T-helper 17 cell (primary cell): Measurements from ENCODE around the gene ITGAE. TPM values are rescaled to one million over a fixed set of nuclear protein-coding genes. Genes with fewer than 3 reads are reported as not detected.

ENCODE experiments used
- ATAC-seq: fragments of 150-1000 bp; cut with Tn5 transposase; 2 replicates; pipeline ENCODE4 v1.10.0; 2021; ENCODE audit warnings: mild to moderate bottlenecking, moderate library complexity
- DNase-seq, 3 donors: peaks; one replicate each; pipeline versions ENCODE4 v3.0.0 to v3.0.0-alpha.2; 2020 to 2021
- H3K9me3 ChIP-seq: one replicate; pipeline ENCODE4 v1.7.0; 2013; ENCODE audit warnings: low read length, mild to moderate bottlenecking; ENCODE audit not compliant: control insufficient read depth, poor library complexity, severe bottlenecking
- H3K27ac Mint-ChIP-seq: one replicate; pipeline ENCODE4 v1.8.0; 2022; ENCODE audit warnings: mild to moderate bottlenecking, moderate library complexity, mixed read lengths
- H3K27me3 Mint-ChIP-seq: one replicate; pipeline ENCODE4 v1.8.0; 2022; ENCODE audit warnings: mixed read lengths
- H3K36me3 Mint-ChIP-seq: one replicate; pipeline ENCODE4 v1.8.0; 2022; ENCODE audit warnings: low read depth, mixed read lengths
- H3K4me1 Mint-ChIP-seq: one replicate; pipeline ENCODE4 v1.8.0; 2022; ENCODE audit warnings: mild to moderate bottlenecking, mixed read lengths
- H3K4me3 Mint-ChIP-seq: one replicate; pipeline ENCODE4 v1.8.0; 2022; ENCODE audit warnings: mild to moderate bottlenecking, moderate library complexity, mixed read lengths
- total RNA-seq, 4 donors: library from RNA in 2 of 4; stranded (reverse) in 2 of 4; gene quantifications; one replicate each; pipeline ENCODE4 v1.2.3 and lab custom pipeline; 2022 to 2026

The ITGAE gene
- total RNA-seq, 2 donors from 2014 or later: 10.2 to 14.3 TPM

GRCh38 chr17:3755335-3756030 is 45.5 kb downstream of the ITGAE start:
- no peak for ATAC-seq
- Mint-ChIP-seq H3K4me3 (peak overlapping the region; percentile 64), H3K4me1 (peaks cover 18% of the 10 kb centered on the region), H3K27ac (no peak overlapping the region), H3K27me3 (no peaks in the 10 kb centered on the region), H3K36me3 (no peaks in the 10 kb centered on the region)
- no peaks in the 10 kb centered on the region for H3K9me3 ChIP-seq
- no peak for DNase-seq

- no peaks in the 10 kb centered on the region for H3K9me3 ChIP-seq
- ATAC-seq (peak; percentile 91), DNase-seq (peak; percentile 72 to 80 (median 79))
- peak overlapping the region; percentile 64 for H3K4me3 Mint-ChIP-seq
- no peaks in the 10 kb centered on the region for H3K36me3 Mint-ChIP-seq
- peaks cover 23% of the 10 kb centered on the region for H3K4me1 Mint-ChIP-seq
- no peaks in the 10 kb centered on the region for H3K27me3 Mint-ChIP-seq
- H3K27ac Mint-ChIP-seq: no peak overlapping the region
Measured at GRCh38 chr17:3754458-3755334, 46.3 kb downstream of the ITGAE start.

DNA sequence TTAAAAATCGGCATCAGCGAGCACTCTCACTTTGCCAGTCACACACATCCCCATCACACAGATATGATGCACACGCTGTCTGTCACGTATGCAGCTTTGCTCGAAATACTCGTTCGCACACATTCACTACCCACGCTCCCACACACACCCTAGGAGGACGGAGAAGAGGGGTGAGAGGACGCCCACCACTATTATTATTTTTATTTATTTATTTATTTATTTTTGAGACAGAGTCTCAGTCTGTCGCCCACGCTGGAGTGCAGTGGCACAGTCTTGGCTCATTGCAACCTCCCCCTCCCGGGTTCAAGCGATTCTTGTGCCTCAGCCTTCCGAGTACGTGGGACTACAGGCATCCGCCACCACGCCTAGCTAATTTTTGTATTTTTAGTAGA is 46.9 kb downstream of the ITGAE start:
- ATAC-seq (no peak), DNase-seq (no peak)
- Mint-ChIP-seq H3K4me3 (no peak overlapping the region), H3K36me3 (no peaks in the 10 kb centered on the region), H3K27me3 (no peaks in the 10 kb centered on the region), H3K27ac (no peak overlapping the region), H3K4me1 (peaks cover 23% of the 10 kb centered on the region)
- no peaks in the 10 kb centered on the region for H3K9me3 ChIP-seq

DNA sequence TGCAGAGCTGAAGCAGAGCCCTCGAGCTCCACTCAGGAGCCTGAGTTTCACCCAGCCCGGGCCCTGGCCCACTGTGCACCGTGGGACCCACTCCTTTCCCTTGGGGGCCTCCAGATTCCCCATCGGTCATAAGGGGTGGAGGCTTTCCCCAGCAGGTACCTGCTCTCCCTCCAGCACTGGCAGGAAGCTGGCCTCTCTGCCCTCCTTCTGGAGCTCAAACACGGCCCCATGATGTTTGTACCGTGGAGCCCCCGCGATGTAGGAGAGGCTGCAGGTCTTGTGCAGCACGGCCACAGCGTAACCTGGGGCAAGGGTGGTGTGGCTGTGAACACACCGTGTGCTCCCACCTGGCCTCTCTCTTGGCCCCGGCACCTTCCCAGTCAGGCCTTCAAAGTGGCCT is 47.4 kb downstream of the ITGAE start:
- no peak overlapping the region for H3K4me3 Mint-ChIP-seq
- no peaks in the 10 kb centered on the region for H3K36me3 Mint-ChIP-seq
- DNase-seq (no peak), ATAC-seq (no peak)
- H3K27me3 Mint-ChIP-seq: no peaks in the 10 kb centered on the region
- H3K27ac Mint-ChIP-seq: no peak overlapping the region
- H3K9me3 ChIP-seq: no peaks in the 10 kb centered on the region
- H3K4me1 Mint-ChIP-seq: peaks cover 28% of the 10 kb centered on the region

DNA sequence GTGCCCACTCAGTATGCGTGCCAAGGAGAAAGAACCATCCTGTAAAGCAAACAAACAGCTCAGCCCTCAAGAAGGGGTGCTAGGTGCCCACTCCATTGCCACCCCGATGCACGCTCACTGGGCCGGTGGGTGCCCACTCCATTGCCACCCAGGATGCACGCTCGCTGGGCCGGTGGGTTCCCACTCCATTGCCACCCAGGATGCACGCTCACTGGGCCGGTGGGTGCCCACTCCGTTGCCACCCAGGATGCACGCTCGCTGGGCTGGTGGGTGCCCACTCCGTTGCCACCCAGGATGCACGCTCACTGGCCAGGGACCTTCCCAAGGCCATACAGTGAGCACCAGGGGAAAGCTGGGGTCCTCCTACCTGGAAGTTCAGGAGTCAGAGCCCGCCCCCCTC is 49.2 kb downstream of the ITGAE start:
- no peak for DNase-seq
- H3K4me3 Mint-ChIP-seq: no peak overlapping the region
- no peak for ATAC-seq
- no peaks in the 10 kb centered on the region for H3K27me3 Mint-ChIP-seq
- peaks cover 27% of the 10 kb centered on the region for H3K4me1 Mint-ChIP-seq
- no peaks in the 10 kb centered on the region for H3K36me3 Mint-ChIP-seq
- H3K27ac Mint-ChIP-seq: no peak overlapping the region
- H3K9me3 ChIP-seq: no peaks in the 10 kb centered on the region

GRCh38 chr17:3750926-3751325 is 50.1 kb downstream of the ITGAE start:
- Mint-ChIP-seq H3K27ac (peak overlapping the region; percentile 96), H3K4me1 (peaks cover 27% of the 10 kb centered on the region)
- DNase-seq: peak in 2 of 3 donors; percentile 35 to 36

DNA sequence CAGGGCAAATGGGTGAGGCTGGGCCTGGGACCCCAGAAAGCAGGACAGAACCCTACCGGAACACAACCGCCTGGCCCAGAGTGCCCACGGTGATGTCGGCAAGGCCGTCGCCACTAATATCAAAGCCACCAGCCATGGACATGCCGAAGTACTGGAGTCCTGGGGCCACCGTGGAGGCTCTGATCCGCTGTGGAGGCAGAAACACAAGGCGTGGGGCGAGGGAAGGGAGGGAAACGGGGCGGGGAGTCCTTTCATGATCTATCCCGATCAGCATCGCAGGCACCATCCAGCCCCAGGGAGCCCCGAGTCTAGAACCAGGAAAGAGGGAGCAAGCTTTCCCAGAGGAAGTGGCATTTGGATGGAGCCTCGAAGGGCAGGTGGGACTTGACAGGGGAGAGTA is 50.7 kb downstream of the ITGAE start:
- ATAC-seq (no peak), DNase-seq (no peak)
- no peaks in the 10 kb centered on the region for H3K27me3 Mint-ChIP-seq
- peak overlapping the region; percentile 96 for H3K27ac Mint-ChIP-seq
- H3K36me3 Mint-ChIP-seq: no peaks in the 10 kb centered on the region
- no peaks in the 10 kb centered on the region for H3K9me3 ChIP-seq
- peak overlapping the region; percentile 88 for H3K4me3 Mint-ChIP-seq
- H3K4me1 Mint-ChIP-seq: peaks cover 25% of the 10 kb centered on the region

More at GRCh38 chr17:3750926-3751325, 50.1 kb downstream of the ITGAE start:
- no peaks in the 10 kb centered on the region for H3K27me3 Mint-ChIP-seq
- no peaks in the 10 kb centered on the region for H3K9me3 ChIP-seq
- peak; percentile 64 for ATAC-seq
- peak overlapping the region; percentile 88 for H3K4me3 Mint-ChIP-seq
- H3K36me3 Mint-ChIP-seq: no peaks in the 10 kb centered on the region

DNA sequence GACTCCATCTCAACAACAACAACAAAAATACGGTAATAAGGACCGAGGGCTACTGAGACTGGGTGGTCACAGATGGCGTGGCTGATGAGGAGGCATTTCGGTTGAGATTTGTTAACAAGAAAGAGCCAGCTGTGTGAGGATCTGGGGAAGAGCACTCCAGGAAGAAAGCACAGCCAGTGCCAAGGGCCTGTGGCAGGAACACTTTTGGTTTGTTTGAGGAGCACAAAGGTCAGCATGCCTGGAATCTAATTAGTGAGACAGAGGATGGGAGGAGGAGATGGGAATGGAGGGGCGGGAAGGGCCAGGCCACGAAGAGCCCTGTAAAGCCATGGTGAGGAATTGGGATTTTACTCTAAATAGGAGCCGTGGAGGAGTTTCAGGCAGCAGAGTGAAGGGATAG is 52.4 kb downstream of the ITGAE start:
- DNase-seq (no peak), ATAC-seq (no peak)
- Mint-ChIP-seq H3K4me3 (peak overlapping the region; percentile 25), H3K4me1 (peaks cover 23% of the 10 kb centered on the region), H3K27me3 (no peaks in the 10 kb centered on the region), H3K27ac (peak overlapping the region; percentile 29), H3K36me3 (no peaks in the 10 kb centered on the region)
- H3K9me3 ChIP-seq: no peaks in the 10 kb centered on the region

- no peak for DNase-seq
- Mint-ChIP-seq H3K27me3 (no peaks in the 10 kb centered on the region), H3K36me3 (no peaks in the 10 kb centered on the region), H3K4me3 (no peak overlapping the region), H3K27ac (peak overlapping the region; percentile 29), H3K4me1 (peaks cover 19% of the 10 kb centered on the region)
- no peak for ATAC-seq
- no peaks in the 10 kb centered on the region for H3K9me3 ChIP-seq
Measured at GRCh38 chr17:3747805-3748204, 53.2 kb downstream of the ITGAE start.

DNA sequence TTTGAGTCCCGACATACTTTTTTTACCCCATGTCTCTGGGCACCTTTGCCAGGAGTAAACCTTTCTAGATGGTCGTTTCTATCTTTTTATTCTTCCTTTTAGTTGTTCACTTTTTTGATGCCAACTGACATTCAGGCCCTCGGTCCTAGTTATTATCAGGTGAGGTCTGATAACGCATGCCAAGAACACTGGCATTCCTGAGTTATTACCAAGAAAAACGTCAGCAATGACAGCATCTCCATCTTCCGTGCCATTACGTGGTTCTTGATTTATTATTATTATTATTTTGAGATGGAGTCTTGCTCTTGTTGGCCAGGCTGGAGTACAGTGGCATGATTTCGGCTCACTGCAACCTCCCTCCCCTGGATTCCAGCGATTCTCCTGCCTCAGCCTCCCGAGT is 55.9 kb downstream of the ITGAE start:
- Mint-ChIP-seq H3K27me3 (no peaks in the 10 kb centered on the region), H3K4me1 (peaks cover 12% of the 10 kb centered on the region), H3K36me3 (no peaks in the 10 kb centered on the region), H3K27ac (no peak overlapping the region), H3K4me3 (no peak overlapping the region)
- ATAC-seq (no peak), DNase-seq (no peak)
- H3K9me3 ChIP-seq: no peaks in the 10 kb centered on the region

GRCh38 chr17:3744014-3744413 is 57.0 kb downstream of the ITGAE start:
- DNase-seq: no peak
- H3K4me1 Mint-ChIP-seq: peaks cover 17% of the 10 kb centered on the region
- no peak for ATAC-seq
- no peaks in the 10 kb centered on the region for H3K27me3 Mint-ChIP-seq
- H3K36me3 Mint-ChIP-seq: no peaks in the 10 kb centered on the region
- H3K9me3 ChIP-seq: no peaks in the 10 kb centered on the region
- no peak overlapping the region for H3K4me3 Mint-ChIP-seq
- H3K27ac Mint-ChIP-seq: peak overlapping the region; percentile 16

DNA sequence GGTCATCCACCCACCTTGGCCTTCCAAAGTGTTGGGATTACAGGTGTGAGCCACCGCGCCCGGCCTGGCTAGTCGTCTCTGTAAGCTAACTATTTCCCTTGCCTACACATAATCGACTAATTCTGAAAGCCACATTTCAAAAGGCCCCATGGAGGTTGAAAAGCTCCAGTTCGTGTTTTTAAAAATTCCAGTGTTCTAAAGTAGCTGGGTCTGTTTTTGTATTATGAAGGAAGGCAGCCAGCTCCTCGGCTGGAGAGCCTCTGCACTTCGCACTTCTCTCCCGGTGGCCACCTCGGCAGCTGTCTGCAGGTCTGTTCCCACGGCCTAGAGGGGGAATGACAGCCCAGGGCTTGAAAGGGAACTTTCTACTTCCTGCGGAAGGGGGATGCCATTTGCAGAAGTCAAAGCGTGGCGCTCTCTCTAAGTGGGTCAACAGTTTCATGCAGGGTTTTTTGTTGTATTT is 60.3 kb downstream of the ITGAE start:
- peak overlapping the region; percentile 87 for H3K27ac Mint-ChIP-seq
- peaks cover 26% of the 10 kb centered on the region for H3K4me1 Mint-ChIP-seq
- DNase-seq: peak; percentile 42 to 64 (median 42)
- ATAC-seq: peak; percentile 88
- no peaks in the 10 kb centered on the region for H3K9me3 ChIP-seq
- H3K4me3 Mint-ChIP-seq: peak overlapping the region; percentile 74
- H3K36me3 Mint-ChIP-seq: no peaks in the 10 kb centered on the region
- no peaks in the 10 kb centered on the region for H3K27me3 Mint-ChIP-seq

DNA sequence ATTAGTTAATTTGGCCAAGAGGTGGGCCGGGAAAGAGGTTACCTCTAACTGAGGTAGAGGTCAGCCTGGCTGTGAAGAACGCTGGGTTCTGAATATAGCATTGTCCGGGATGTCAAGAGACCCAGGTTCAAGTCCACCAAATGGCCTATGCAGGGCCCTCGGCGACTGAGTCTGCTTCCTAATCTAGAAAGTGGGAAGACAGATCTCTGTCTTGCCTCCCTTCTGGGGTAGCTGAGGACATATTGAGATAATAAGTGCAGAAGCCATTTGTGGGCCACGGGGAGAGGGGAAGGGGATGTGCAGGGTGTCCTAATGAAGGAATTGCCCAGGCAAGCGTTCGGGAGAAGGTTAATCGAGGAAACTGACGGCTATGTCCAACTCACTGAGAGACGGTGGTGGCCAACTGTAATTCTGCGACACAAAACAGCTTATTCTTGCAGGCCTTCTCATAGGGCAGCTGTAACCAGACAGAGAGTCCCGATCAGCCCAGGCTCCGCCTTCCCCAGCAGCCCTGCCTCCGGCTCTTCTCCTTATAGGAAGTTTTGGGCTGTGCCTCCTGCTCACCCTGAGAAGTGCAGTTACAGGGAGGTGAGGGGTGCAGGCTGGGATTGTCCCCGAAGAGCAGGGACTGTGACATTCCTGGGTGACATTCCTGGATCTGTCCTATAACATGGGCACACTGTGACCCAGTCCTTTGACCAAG is 61.4 kb downstream of the ITGAE start:
- DNase-seq: no peak
- peaks cover 26% of the 10 kb centered on the region for H3K4me1 Mint-ChIP-seq
- peak overlapping the region; percentile 79 for H3K4me3 Mint-ChIP-seq
- no peaks in the 10 kb centered on the region for H3K27me3 Mint-ChIP-seq
- H3K36me3 Mint-ChIP-seq: no peaks in the 10 kb centered on the region
- no peak for ATAC-seq
- no peaks in the 10 kb centered on the region for H3K9me3 ChIP-seq
- H3K27ac Mint-ChIP-seq: peak overlapping the region; percentile 87
